ENCODE measurements around the gene IGSF21. TPM values are rescaled to one million over a fixed set of nuclear protein-coding genes. Genes with fewer than 3 reads are reported as not detected.

Gene IGSF21
- total RNA-seq, result not detected in 2 replicates

DNA sequence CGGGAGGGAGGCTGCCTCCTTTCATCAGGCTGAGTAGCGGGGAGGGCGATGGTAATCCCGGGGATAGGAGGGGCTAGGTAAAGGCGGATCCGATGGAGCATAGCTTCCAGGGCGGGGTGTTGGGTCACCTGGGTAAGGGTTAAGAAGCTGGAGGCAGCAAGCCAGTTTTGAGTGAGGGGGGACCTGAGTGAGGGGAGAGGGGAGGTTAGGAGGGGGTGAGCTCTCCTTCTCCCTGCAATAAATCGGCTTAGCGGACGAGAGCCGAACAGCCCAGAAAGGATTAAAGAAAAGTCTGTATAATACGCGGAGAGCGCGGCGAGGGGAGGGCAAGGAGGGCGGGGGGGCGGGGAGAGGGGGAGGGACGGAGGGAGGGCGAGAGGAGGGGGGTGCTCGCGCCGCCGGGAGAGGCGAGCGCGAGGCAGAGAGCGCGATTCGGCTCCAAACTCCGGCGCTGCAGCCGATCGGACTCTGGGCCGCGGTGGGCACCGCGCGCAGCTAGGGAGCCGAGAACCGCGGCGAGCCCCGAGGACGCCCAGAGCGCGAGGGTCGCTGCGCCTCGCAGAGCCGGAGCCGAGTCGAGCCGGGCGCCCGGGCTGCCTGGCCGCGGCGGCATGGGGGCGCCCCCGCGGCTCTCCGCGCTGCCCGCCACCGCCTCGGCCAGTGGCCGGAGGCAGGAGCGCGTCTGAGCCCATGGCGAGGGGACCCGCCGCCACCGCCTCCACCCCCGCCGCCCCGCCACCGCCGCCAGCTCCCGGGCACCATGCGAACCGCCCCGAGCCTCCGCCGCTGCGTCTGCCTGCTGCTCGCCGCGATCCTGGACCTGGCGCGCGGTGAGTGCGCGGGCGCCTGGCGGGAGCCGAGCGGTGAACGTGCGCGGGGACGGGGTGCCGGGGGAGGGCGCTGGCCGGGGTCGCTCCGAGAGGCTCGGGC is at the start of gene IGSF21:
Gene IGSF21 (plus strand): TSS at position 430 of the 930 bp plus-strand sequence. CDS start 331 bp downstream, at position 761.

Data from regular cardiac myocyte (primary cell).